Upper lobe of right lung (tissue), 1 donor: ENCODE data around the gene KCTD20. TPM values are rescaled to one million over a fixed set of nuclear protein-coding genes. Genes with fewer than 3 reads are reported as not detected.

Experiments
- ATAC-seq: fragments of 200-7000 bp; cut with Tn5 transposase; one replicate; pipeline ENCODE4 v1.9.1; 2020; ENCODE audit warnings: mild to moderate bottlenecking, moderate library complexity
- DNase-seq: peaks from one replicate; pipeline ENCODE4 v3.0.0-alpha.2; 2020
- H3K27ac ChIP-seq: fragments of 200-600 bp; one replicate; pipeline ENCODE4 v1.8.0; 2022
- H3K27me3 ChIP-seq: fragments of 200-600 bp; one replicate; pipeline ENCODE4 v1.8.0; 2022; ENCODE audit warnings: mild to moderate bottlenecking
- H3K36me3 ChIP-seq: fragments of 200-600 bp; one replicate; pipeline ENCODE4 v1.8.0; 2022
- H3K4me1 ChIP-seq: fragments of 200-600 bp; one replicate; pipeline ENCODE4 v1.8.0; 2022
- H3K4me3 ChIP-seq: fragments of 200-600 bp; one replicate; pipeline ENCODE4 v1.8.0; 2022; ENCODE audit warnings: mild to moderate bottlenecking
- H3K9me3 ChIP-seq: fragments of 200-600 bp; one replicate; pipeline ENCODE4 v1.8.0; 2022
- CTCF ChIP-seq: fragments of 200-600 bp; IDR thresholded peaks from one replicate; pipeline ENCODE4 v1.8.0; 2022; ENCODE audit warnings: antibody characterized with exemption
- intact Hi-C: fragments of 100-400 bp; cut with DNase I; formaldehyde crosslinking; loops from one replicate; pipeline ENCODE4 v1.11.0; 2022
- total RNA-seq: library from RNA; stranded (reverse); fragmentation: NEBNext Ultra II Directional; extraction: Animal tissue kit (Norgen Biotek cat#: 25700); gene quantifications from one replicate; pipeline ENCODE4 v1.2.1, GENCODE V29; 2021
- donor health status: DM: no; HTN: yes; CAD: no; lungs with severe emphysema.

Gene KCTD20
- total RNA-seq, 1 donor from 2014 or later = 37.6 TPM

GRCh38 chr6:36539814-36540568 is 97.2 kb downstream of the KCTD20 start:
- DNase-seq (no peak), ATAC-seq (no peak)
- Histone ChIP-seq H3K4me3 (no peak overlapping the region), H3K9me3 (no peaks in the 10 kb centered on the region), H3K36me3 (peaks cover 35% of the 10 kb centered on the region), H3K4me1 (peaks cover 12% of the 10 kb centered on the region), H3K27ac (no peak overlapping the region), H3K27me3 (no peaks in the 10 kb centered on the region)
- intact Hi-C loops = no loop called here
- no peak for TF ChIP-seq CTCF

Other genes starting within 250 kb of the KCTD20 start
- gene BRPF3, start 246.3 kb upstream of the KCTD20 start, total RNA-seq = 37.8 TPM
- 0.35 TPM for gene PNPLA1, start 172.9 kb upstream of the KCTD20 start, total RNA-seq
- gene BNIP5, start 106.1 kb upstream of the KCTD20 start, total RNA-seq = not detected
- gene ETV7, start 55.3 kb upstream of the KCTD20 start, total RNA-seq = 6.3 TPM
- not detected for gene PXT1, start 146 bp upstream of the KCTD20 start, total RNA-seq
- gene STK38, start 104.5 kb downstream of the KCTD20 start, total RNA-seq = 27.8 TPM
- gene SRSF3, start 151.4 kb downstream of the KCTD20 start, total RNA-seq = 169 TPM
- 151 TPM for gene CDKN1A, start 235.7 kb downstream of the KCTD20 start, total RNA-seq